GM19025 (cell line): ENCODE measurements around the gene FNDC3A.

Experiments
- ATAC-seq: cut with Tn5 transposase; IDR thresholded peaks from one replicate; pipeline ENCODE4 v1.9.1; 2021; ENCODE audit warnings: mild to moderate bottlenecking, low read depth, moderate library complexity; ENCODE audit not compliant: unreplicated experiment

The FNDC3A gene

DNA sequence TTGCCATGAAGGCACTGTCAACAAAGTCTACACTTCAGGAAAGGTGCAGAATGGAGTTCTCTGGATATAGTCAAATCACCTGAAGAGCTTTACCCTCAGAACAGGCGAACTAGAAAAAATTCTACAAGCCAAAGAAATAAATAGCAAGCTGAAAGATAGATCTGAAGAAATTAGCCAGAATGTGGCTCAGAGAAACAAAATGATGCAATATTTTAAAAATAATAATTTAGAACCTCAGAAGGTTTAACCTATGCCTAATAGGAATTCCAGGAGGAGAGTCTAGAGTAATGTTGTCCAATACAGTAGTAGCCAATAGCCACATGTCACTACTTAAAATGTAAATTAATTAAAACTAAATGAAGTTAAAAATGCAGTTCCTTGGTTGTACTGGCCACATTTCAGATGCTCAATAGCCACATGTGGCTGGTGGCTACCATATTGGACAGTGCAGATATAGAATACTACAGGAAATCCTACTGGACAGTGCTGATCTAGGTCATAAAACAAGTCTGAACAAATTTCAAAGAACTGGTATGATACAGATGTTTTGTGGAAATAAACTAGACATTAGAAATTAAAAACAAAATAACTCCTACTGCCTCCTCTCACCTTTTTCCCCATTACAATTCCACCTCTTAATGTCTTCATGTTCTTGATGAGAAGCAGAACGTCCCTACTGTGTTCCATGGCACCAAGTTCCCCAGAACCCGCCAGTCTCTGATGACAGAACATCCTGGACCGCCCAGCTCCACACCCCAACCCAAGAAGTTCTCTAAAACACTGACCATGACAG is 271.3 kb downstream of the FNDC3A start:
- peak; percentile 34 for ATAC-seq

DNA sequence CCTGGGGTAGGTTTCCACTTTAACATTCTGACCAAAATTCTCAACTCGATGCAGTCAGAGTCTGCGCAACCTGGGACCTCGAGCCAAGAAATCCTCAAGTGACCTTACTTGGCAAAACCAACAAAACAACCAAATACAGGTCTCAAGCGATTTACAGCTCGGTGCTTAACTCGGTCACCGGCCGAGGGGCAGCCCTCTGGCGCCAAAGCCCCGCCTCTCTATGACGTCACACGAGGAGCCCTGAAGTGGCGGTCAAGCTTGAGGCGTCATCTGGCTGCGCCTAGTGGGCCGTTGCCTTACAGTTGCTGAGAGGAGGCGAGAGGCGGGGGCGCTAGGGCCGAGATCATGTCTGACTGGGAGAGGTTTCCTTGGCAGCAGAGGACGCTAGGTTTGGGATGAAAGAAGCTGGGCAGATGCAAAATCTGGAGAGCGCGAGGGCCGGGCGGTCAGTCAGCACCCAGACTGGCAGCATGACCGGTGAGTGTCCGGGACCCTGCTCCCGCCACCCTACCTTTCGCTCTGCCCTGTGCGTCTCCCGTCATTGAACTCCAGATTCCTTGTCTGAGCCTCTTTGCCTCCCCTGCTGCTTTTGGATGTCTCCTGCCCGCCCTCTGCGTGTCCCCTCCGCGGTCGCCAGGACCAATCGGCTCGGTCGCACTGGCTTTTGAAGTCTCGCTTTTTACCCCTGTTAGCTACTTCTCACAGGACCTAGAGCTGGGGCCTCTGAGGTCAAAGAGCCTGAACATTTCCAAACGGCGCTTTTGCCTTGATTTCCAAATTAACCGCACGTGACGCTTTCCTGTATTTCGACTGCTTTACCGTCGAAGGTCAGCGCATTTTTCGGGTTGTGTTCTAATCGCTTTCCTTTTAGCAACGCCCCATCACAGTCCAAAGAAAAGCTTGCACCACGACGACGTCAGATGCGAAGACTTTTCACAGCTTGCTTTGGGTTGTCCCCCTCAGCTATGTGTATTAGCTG is 272.2 kb downstream of the FNDC3A start, which contains the start of gene CDADC1:
TSS of gene CDADC1 (plus strand) at position 283 of the 979 bp plus-strand sequence. CDS start at position 396, 113 bp downstream.
- ATAC-seq: peak; percentile 96

DNA sequence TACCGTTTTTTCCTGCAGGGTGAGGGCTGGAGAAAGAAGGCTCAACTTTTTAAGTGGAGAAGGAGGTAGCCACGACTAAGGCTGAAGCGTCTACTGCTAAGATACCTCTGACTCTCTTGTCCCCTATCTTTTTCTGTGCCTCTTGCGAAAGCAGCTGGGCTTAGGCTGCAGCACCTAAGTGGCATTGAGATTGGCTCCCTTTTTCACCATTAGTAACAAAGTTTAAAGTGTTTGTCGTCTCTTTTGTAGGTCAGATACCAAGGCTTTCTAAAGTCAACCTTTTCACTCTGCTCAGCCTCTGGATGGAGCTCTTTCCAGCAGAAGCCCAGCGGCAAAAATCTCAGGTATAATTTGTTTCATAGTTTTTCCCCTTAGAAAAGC is 272.9 kb downstream of the FNDC3A start:
- ATAC-seq: no peak

DNA sequence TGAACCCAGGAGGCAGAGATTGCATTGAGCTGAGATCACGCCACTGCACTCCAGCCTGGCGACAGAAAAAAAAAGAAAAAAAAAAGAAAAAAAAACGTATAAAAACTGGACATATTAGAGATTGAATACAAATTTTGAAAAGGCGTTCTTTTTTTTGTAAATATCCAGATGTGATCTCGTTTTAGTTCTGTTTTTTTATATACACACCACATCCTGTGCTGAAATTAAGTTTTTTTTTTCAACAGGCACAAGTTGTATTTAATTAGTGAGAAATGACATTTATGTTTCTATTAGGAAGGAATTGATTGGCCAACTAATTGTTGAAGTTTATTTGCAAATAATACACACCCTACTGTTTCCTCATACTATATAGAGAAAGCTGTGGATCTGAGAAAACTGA is 275.6 kb downstream of the FNDC3A start:
- ATAC-seq: no peak

DNA sequence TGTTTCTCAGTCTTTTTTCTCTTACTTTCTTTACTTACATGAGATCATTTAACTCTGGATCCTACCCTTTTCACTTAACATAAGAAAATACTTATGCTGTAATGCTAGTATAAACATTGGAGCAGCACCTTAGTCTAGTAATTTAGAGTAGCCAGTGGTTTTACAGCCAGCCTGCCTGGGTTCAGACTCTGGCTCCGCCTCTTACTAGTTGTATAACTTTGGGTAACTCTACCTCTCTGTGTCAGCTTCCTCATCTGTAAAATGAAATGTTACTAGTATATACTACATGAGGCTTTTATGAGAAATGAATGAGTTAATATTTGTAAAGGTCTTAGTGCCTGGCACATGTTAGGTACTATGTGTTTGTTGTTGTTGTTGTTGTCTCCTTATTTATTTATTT is 277.6 kb downstream of the FNDC3A start:
- ATAC-seq: no peak

DNA sequence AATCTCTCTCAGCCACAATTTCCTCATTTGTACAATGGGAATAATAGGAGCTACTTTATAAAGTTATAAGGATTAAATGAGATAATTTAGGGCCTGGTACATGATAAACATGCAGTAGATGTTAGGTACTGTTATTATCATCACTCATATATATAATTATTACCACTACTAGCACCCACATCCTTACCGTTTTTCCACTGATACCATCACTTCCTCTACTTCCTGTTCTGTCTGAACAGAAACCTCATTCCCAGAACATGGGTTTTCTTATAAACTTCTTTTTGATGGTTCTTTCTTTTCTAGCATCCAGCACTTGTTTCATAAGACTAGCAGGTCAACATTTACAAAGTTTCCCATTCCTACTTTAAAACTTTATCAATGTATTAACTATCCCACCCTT is 278.3 kb downstream of the FNDC3A start:
- ATAC-seq: no peak

DNA sequence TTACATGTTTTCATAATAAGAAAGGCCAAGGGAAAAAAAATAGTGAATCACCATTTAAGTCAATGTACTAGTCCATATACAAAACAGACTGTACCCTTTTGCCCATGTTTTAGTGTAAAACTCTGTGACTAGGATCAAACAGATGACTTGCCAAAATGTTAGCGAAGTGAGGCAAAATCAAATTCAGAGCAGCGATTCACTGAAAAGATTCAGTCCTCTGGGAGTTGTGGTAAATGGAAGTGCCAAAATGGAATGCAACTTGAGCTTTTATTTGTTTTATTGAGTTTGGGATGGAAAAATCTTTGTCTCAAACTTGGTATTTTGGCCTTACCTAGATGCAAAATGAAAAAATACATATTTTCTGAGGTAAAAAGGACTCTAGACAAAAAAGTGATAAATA is 281.1 kb downstream of the FNDC3A start:
- no peak for ATAC-seq

DNA sequence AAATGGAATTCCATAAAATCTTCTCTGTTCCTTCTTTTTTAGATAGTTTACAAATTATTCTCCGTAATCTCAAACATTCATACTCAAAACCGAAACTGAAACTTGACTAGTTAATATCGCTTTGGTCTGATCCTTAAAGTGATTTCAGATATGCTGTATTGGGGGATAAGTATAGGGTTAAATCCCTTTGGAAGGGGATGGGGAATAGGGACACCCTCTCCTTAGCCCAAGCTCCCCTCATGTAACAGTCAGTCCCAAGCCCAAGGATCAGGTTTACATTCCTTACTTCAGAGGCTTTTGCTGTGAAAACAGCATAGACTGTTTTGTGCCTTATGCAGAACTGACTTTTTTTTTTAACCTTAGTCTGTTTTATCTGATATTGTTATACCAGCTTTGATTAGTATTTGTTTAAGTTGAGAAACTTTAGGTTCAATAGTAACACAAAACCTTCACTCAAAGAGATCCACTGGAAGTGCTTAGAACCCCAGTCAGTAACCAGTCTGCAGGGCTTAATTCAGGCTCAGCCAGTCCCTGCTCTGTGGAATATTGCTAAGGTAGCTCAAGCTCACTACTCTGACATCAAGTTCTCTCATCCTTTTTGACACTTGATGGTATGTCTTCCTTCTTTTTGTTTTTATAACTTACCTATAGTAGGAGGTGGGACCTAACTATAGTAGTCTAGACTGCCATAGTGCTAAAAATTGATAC is 282.5 kb downstream of the FNDC3A start:
- no peak for ATAC-seq
